Measurements from ENCODE around the gene MLXIP. TPM values are rescaled to one million over a fixed set of nuclear protein-coding genes. Genes with fewer than 3 reads are reported as not detected.

MLXIP gene
- polyA plus RNA-seq, 1 experiment = 5.8 TPM

DNA sequence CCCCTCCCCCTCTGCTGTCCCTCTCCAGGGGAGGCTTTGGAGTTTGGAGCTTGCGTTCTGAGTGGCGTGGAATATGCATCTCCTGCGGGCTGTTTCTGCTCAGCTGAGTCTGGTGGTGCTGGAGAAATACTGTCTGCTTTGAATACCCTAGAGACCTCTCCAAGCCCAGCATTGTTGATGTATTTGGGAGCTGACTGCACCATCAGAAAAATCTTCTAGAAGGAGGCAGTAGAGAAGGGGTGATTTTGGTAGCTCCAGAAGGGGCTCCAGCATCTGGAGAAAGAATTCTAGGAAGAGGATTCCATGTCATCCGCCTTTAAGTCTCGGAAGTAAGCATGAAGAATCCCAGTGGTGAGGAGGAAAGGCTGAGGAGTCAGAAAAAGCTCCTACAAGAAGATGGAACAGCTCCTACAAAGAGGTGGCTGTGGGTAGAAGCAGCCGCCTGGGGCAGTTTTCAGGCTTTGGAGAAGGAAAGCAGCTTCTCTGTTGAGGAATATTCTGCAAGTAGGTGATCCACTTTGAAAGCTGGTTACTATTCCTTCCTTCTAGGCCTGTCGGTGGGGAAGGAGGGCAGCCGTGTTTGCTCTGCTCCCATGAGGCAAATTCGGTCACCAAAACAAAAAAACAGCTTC, 9.7 kb downstream of the MLXIP start:
- no peak overlapping the region for H3K4me3 ChIP-seq (ENCODE audit: low read depth, low read length)
- H3K27me3 ChIP-seq (ENCODE audit: control insufficient read depth, insufficient read depth, low read length) = no peaks in the 10 kb centered on the region
- POLR2A ChIA-PET = interaction anchor here (0.6 to 1.6 kb wide), 4 partner anchors 8 to 25 kb away, joined by 3 to 7 read pairs (median 4); no protein-coding TSS in a partner anchor
- no peak overlapping the region for H3K27ac ChIP-seq (ENCODE audit: low read depth, low read length)
- DNase-seq (ENCODE audit: low read depth, low spot score) = no peak
- H3K9me3 ChIP-seq (ENCODE audit: control insufficient read depth, insufficient read depth, low read length) = no peaks in the 10 kb centered on the region
- no peak for TF ChIP-seq CTCF (IDR thresholded peaks at IDR 0.05; ENCODE audit: low read depth, low read length)
- CTCF ChIA-PET = interaction anchor here (0.6 to 1.2 kb wide), 4 partner anchors 34 to 571 kb away, joined by 3 to 4 read pairs (median 3); no protein-coding TSS in a partner anchor

GRCh38 chr12:122089077-122089476, 10.5 kb downstream of the MLXIP start:
- ChIA-PET POLR2A (interaction anchor here (1.6 kb wide), 1 partner anchor 9 kb away, joined by 7 read pairs; no protein-coding TSS in a partner anchor), CTCF (interaction anchor here (0.8 to 1.2 kb wide), 4 partner anchors 14 to 101 kb away, joined by 3 to 4 read pairs (median 4); no protein-coding TSS in a partner anchor)
- Histone ChIP-seq H3K27me3 (ENCODE audit: control insufficient read depth, insufficient read depth, low read length) (no peaks in the 10 kb centered on the region), H3K9me3 (ENCODE audit: control insufficient read depth, insufficient read depth, low read length) (no peaks in the 10 kb centered on the region), H3K27ac (ENCODE audit: low read depth, low read length) (no peak overlapping the region), H3K4me3 (ENCODE audit: low read depth, low read length) (no peak overlapping the region)
- no peak for TF ChIP-seq CTCF (IDR thresholded peaks at IDR 0.05; ENCODE audit: low read depth, low read length)
- DNase-seq (ENCODE audit: low read depth, low spot score) = no peak

DNA sequence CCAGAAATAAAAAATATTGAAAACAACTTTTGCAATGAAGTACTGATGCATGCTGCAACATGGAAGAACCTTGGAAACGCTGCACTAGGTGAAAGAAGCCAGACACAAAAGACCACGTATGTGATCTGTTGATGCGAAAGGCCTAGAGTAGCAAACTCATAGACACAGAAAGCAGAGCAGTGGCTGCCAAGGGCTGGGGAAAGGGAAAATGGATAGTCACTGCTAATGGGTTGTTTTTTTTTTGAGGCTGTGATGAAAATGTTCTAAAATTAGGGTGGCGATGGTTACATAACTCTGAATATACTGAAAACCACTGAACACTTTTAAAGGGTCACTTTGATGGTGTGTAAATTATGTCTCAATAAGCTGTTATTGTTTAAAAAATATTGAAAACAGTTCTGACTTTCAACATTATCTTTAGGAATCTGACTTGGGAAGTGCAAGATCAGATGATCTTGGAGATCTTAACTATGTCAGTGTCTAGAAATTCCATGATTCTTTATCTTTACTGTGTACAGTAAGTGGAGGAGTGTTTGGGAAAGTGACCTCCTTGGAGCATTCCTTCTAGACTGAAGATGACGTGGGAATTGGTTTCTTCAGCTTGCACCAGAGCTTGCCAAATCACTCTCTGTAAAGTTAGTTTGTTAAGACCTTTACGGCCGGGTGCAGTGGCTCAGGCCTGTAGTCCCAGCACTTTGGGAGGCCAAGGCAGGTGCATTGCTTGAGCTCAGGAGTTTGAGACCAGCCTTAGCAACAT, 12.4 kb downstream of the MLXIP start:
- peak overlapping the region; percentile 95 for H3K27ac ChIP-seq (ENCODE audit: low read depth, low read length)
- ChIA-PET CTCF (interaction anchor here (1.0 to 1.5 kb wide), 2 partner anchors 32 to 33 kb away, joined by 3 to 10 read pairs; no protein-coding TSS in a partner anchor), POLR2A (interaction anchor here (0.7 to 2.0 kb wide), 7 partner anchors 8 to 663 kb away, joined by 3 to 33 read pairs (median 4); partner anchors contain the start of gene MLXIP)
- DNase-seq (ENCODE audit: low read depth, low spot score) = peak; percentile 90
- H3K27me3 ChIP-seq (ENCODE audit: control insufficient read depth, insufficient read depth, low read length) = no peaks in the 10 kb centered on the region
- no peaks in the 10 kb centered on the region for H3K9me3 ChIP-seq (ENCODE audit: control insufficient read depth, insufficient read depth, low read length)
- no peak for TF ChIP-seq CTCF (IDR thresholded peaks at IDR 0.05; ENCODE audit: low read depth, low read length)
- no peak overlapping the region for H3K4me3 ChIP-seq (ENCODE audit: low read depth, low read length)

- Histone ChIP-seq H3K27ac (ENCODE audit: low read depth, low read length) (peak overlapping the region; percentile 11), H3K4me3 (ENCODE audit: low read depth, low read length) (no peak overlapping the region), H3K9me3 (ENCODE audit: control insufficient read depth, insufficient read depth, low read length) (no peaks in the 10 kb centered on the region), H3K27me3 (ENCODE audit: control insufficient read depth, insufficient read depth, low read length) (no peaks in the 10 kb centered on the region)
- ChIA-PET POLR2A (interaction anchor here (0.7 kb wide), 1 partner anchor 13 kb away, joined by 3 read pairs; no protein-coding TSS in a partner anchor), CTCF (no interaction called here)
- no peak for DNase-seq (ENCODE audit: low read depth, low spot score)
- no peak for TF ChIP-seq CTCF (IDR thresholded peaks at IDR 0.05; ENCODE audit: low read depth, low read length)
Observed at GRCh38 chr12:122093098-122093883, 14.7 kb downstream of the MLXIP start.
